ENCODE results near the gene ZFR. TPM values are rescaled to one million over a fixed set of nuclear protein-coding genes. Genes with fewer than 3 reads are reported as not detected.

Gene ZFR
- total and polyA plus RNA-seq, 11 donors, result 18.2 to 79.9 (median 57.8) TPM

- Histone ChIP-seq H3K9me3 (no peaks in the 10 kb centered on the region), H3K27me3 (no peaks in the 10 kb centered on the region), H3K27ac (peak overlapping the region in 5 of 12 donors; percentile 10 to 53 (median 38)), H3K36me3 (peaks cover 0 to 42% (median 35%) of the 10 kb centered on the region in 9 donors), H3K4me1 (peaks cover 0 to 44% (median 28%) of the 10 kb centered on the region in 12 donors), H3K4me3 (no peak overlapping the region)
- intact Hi-C loops (cut with DNase I), result loop anchor here in 1 of 10 donors (10.0 kb wide), 1 partner anchor 56 kb away; no protein-coding TSS in a partner anchor
- 37 to 48% (median 41%) methylated on average over 1 of the region's 1 CpG for WGBS, 4 donors
- peak; percentile 30 to 48 (median 38) for ATAC-seq
- TF ChIP-seq CTCF (IDR thresholded peaks at IDR 0.05), result no peak
- TF ChIP-seq POLR2A (IDR thresholded peaks at IDR 0.05), result no peak
- no peak for DNase-seq
Observed at GRCh38 chr5:32420506-32420905, 24.0 kb downstream of the ZFR start.

- no peaks in the 10 kb centered on the region for H3K9me3 ChIP-seq
- peaks cover 0 to 44% (median 28%) of the 10 kb centered on the region in 12 donors for H3K4me1 ChIP-seq
- DNase-seq (peak in 3 of 5 donors; percentile 12 to 55 (median 40)), ATAC-seq (peak; percentile 74 to 86 (median 81))
- WGBS, 4 donors, result 36 to 51% (median 44%) methylated on average over 2 of the region's 2 CpGs
- H3K4me3 ChIP-seq, result no peak overlapping the region
- no peaks in the 10 kb centered on the region for H3K27me3 ChIP-seq
- no peak for TF ChIP-seq POLR2A (IDR thresholded peaks at IDR 0.05)
- TF ChIP-seq CTCF (IDR thresholded peaks at IDR 0.05), result no peak
- H3K27ac ChIP-seq, result peak overlapping the region in 1 of 12 donors; percentile 38
- intact Hi-C loops (cut with DNase I), result loop anchor here in 1 of 10 donors (10.0 kb wide), 1 partner anchor 55 kb away; no protein-coding TSS in a partner anchor
- peaks cover 0 to 49% (median 41%) of the 10 kb centered on the region in 9 donors for H3K36me3 ChIP-seq
Observed at GRCh38 chr5:32419791-32420190, 24.7 kb downstream of the ZFR start.

GRCh38 chr5:32413466-32414263 is 30.9 kb downstream of the ZFR start:
- H3K4me1 ChIP-seq, result peaks cover 0 to 24% (median 10%) of the 10 kb centered on the region in 12 donors
- H3K9me3 ChIP-seq, result no peaks in the 10 kb centered on the region
- no peak overlapping the region for H3K4me3 ChIP-seq
- no peaks in the 10 kb centered on the region for H3K27me3 ChIP-seq
- peaks cover 0 to 94% (median 88%) of the 10 kb centered on the region in 9 donors for H3K36me3 ChIP-seq
- no peak overlapping the region for H3K27ac ChIP-seq
- peak; percentile 31 to 75 (median 62) for ATAC-seq
- intact Hi-C loops (cut with DNase I), result no loop called here
- DNase-seq, result no peak
- WGBS, 4 donors, result 45 to 55% (median 52%) methylated on average over 3 of the region's 3 CpGs
- TF ChIP-seq CTCF (IDR thresholded peaks at IDR 0.05), result no peak
- TF ChIP-seq POLR2A (IDR thresholded peaks at IDR 0.05), result no peak

GRCh38 chr5:32410630-32411029 is 33.9 kb downstream of the ZFR start:
- H3K27ac ChIP-seq, result no peak overlapping the region
- H3K4me1 ChIP-seq, result peaks cover 0 to 28% (median 12%) of the 10 kb centered on the region in 12 donors
- no peaks in the 10 kb centered on the region for H3K27me3 ChIP-seq
- H3K4me3 ChIP-seq, result no peak overlapping the region
- peaks cover 0 to 97% (median 90%) of the 10 kb centered on the region in 9 donors for H3K36me3 ChIP-seq
- no peak for ATAC-seq
- TF ChIP-seq POLR2A (IDR thresholded peaks at IDR 0.05) (no peak), CTCF (IDR thresholded peaks at IDR 0.05) (no peak)
- intact Hi-C loops (cut with DNase I), result no loop called here
- DNase-seq, result no peak
- no peaks in the 10 kb centered on the region for H3K9me3 ChIP-seq
